DMS153 (cell line): Measurements from ENCODE around the gene PANX2.
"Not testable (repeated sequence)": the region's sequence is repeated elsewhere in the genome, so short reads cannot be mapped to it uniquely, and the experiment has no call there.

Experiments
- DNase-seq: peaks from one replicate; lab custom pipeline; 2025; lab: John Stamatoyannopoulos, UW

Gene PANX2

GRCh38 chr22:50199829-50200460 is 29.4 kb downstream of the PANX2 start:
- no peak for DNase-seq

DNA sequence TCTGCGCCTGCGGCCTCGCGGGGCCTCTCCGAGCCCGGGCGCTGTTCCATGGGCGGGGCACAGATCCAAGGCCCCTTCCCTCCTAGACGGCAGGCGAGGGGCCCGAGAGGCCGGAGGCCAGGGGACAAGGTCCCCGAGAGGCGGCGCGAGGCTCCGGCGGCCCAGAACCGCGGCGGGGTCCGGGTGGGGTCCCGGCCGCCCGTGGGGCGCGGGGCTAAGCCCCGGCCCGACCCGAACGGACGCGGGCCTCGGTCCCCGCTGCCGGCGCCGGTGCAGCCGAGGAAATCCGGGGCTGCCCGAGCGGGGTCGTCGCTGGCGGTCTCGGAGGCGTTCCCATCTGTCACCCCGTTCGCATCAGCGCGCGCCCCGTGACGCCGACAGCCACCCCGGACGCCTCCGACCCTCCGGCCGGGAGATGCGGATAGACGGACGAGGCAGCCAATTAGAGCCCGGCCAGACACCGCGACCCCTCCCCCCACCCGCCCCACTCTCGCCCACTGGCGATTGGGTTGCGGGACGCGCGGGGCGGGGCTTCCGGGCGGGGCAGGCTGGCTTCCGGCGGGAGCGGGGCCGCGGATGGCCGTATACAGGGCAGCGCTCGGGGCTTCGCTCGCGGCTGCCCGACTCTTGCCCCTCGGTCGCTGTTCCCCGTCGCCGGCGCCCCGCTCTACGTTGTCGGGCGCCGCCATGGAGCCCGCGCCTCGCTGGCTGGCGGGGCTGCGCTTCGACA is 30.1 kb downstream of the PANX2 start, which contains the start of gene SELENOO:
SELENOO (plus strand) TSS at position 551 of the 730 bp plus-strand sequence; CDS start at position 577, 26 bp downstream.
- DNase-seq: peak; percentile 77

- no peak for DNase-seq
Observed at GRCh38 chr22:50201191-50202129, 30.9 kb downstream of the PANX2 start.

DNA sequence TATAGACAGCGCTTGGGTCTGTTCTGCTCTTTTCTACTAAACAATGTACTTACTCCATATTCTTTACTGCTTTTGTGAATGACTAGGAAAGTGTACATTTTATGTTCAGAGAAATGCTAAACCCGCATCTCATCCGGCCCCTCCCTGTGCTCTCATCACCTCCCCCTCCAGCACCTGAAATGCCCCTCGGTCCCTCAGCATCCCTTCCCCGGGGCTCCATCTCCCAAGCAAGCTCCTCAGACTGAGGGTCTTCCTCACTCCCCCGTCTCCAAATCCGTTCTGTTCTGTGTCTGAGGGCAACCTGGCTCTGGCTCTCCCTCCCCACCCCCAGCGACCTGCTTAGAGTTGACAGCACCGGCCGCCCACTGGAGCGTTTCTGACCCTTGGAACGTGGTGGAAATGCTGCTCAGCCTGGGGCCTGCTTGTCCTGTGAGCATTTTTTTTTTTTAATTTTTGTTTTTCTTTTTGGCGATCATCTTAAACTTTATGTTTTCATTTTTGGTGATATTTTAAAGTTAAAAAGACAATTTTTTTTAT is 31.7 kb downstream of the PANX2 start:
- DNase-seq: no peak

GRCh38 chr22:50203288-50203687 is 32.8 kb downstream of the PANX2 start:
- no peak for DNase-seq

- no peak for DNase-seq
Observed at GRCh38 chr22:50204571-50204970, 34.0 kb downstream of the PANX2 start.

DNA sequence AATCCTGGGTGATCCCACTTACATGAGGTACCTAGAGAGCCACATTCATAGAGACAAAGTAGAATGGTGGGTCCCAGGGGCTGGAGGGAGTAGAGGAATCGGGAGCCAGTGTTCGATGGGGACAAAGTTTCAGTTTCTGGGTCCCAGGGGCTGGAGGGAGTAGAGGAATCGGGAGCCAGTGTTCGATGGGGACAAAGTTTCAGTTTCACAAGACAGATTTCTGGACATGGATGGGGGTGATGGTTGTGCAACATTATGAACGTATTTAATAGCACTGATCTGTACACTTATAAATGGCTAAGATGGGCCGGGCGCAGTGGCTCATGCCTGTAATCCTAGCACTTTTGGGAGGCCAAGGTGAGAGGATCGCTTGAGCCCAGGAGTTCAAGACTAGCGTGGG is 34.5 kb downstream of the PANX2 start:
- not testable (repeated sequence) for DNase-seq

- no peak for DNase-seq
Observed at GRCh38 chr22:50205781-50206569, 35.4 kb downstream of the PANX2 start.

DNA sequence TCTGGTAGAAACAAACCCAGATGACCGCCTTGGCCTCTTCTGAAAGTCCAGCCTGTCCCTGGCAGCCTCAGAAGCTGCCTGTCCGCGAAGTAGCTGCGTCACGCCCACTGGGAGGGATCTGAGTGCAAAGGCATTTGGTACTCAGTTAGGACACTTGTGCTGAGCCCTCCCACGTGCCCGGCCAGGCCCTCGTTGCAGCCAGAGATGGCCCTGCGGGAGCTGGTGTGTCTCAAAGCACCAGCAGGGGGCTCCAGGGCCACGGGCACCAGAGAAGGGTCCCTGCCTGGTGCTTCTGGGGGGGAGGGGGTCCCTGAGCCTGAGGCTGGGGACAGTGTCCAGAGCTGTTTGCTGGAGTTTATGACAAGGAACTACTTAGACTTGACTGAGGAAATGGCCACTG is 36.1 kb downstream of the PANX2 start:
- DNase-seq: no peak

DNA sequence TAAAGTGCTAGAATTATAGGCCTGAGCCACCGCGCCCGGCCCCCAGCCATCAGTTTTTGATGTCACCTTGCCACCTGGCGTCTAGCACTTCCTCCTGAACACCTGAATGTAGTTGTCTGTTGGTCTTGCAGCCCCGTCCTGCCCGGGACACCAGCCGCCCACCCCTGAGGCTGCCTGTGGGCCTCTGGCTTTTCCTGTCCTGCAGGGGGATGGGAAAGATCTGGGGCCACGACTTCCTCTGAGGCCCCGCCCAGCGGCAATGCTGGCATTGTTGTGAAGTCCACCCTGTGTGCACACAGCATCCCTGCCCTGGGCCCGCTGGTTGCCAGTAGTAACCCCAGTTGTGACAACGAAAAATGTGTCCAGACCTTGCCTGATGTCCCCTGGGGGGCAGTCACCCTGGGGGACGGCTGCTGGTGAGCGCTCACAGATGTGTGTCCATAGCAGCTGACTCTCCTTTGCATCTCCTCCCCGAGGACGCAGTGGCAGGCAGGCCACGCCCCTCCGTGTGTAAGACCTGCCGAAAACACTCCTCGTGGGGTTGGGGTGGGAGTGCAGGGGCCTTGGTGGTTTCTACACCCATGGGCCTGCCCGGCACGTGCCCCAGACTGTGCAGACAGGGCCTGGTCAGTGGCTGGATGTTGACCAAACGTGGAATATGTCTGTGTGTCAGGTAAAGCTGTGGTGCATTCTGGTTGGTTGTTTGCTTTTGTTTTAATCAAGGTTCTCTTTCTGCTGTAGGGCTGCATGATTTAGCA is 37.0 kb downstream of the PANX2 start:
- no peak for DNase-seq

DNA sequence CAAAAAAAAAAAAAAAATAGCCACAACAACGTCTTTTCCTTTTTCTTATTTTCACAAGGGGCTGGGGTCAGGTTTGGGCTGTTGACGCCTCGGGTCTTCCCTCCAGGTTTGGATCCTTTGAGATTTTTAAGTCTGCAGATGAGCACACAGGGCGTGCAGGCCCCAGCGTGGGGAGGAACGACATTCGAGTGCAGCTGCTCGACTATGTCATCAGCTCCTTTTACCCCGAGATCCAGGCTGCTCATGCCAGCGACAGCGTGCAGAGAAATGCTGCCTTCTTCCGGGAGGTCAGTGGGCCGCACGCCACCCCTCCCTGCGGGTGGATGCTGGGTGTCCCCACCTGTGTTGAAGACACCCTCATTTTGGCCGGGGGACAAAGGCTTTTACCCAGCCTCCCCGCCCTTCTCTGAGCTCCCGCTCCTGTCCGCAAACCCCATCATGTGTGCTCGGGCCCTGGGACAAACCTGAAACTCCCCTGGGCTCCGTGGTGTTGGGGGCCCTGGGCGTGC is 38.0 kb downstream of the PANX2 start:
- no peak for DNase-seq

- DNase-seq: no peak
Observed at GRCh38 chr22:50208939-50209892, 38.7 kb downstream of the PANX2 start.

- no peak for DNase-seq
Observed at GRCh38 chr22:50209893-50210292, 39.4 kb downstream of the PANX2 start.

GRCh38 chr22:50210378-50211139 is 40.0 kb downstream of the PANX2 start:
- DNase-seq: no peak

DNA sequence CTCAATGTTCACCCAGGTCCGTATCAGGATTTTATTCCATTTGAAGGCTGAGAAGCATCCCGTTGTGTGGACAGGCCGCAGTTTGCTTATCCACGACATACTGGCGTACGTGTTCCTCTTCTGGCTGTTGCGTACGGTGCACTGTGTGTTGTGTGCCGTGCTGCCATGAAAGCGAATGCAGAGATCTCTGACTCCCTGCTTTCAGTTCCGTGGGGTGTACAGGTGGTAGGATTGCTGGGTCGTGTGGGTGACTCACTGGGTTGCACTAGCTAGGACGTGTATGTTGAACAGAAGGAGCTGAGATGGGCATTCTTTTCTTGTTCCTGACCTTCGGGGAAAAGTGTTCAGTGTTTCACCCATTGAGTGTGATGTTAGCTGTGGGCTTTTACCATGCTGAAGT is 40.6 kb downstream of the PANX2 start:
- DNase-seq: no peak

GRCh38 chr22:50213263-50213662 is 42.7 kb downstream of the PANX2 start:
- DNase-seq: no peak

DNA sequence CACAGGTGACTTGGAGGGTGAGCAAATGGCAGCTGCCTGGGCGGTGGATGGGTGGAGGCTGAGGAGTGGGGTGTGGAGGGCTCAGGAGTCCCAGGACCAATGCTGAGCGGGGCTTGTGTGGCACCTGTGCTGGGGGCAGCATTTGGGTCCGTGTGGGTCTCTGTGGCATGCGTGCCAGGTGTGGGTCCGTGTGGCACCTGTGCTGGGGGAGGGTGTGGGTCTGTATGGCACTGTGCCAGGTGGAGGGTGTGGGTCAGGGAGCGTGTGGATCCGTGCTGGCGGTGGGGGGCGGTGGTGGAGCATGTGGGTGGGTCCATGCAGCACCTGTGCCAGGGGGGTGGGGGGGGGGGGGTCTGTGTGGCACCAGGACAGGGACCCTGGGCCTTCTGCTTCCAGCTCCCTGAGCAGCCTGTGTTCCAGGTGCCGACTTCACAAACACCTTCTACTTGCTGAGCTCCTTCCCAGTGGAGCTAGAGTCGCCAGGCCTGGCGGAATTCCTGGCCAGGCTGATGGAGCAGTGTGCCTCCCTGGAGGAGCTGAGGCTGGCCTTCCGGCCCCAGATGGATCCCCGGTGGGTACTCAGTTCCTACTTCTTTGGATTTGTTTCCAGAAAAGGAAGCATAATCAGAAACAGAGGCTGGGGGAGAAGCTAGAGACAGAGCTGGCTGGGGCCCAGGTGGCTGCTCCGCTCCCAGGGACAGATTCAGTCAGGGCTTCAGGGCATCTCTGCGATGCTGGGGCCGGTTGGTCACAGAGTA is 44.9 kb downstream of the PANX2 start:
- DNase-seq: no peak
